Neural cell (in vitro differentiated cells): ENCODE measurements around the gene UBE4A.

Experiments
- EP300 ChIP-seq: fragments of 450-650 bp; conservative IDR thresholded peaks from 2 replicates; pipeline ENCODE4 v1.6.1; 2014; ENCODE audit warnings: antibody characterized with exemption, mild to moderate bottlenecking, moderate library complexity; ENCODE audit not compliant: poor library complexity, severe bottlenecking
- EZH2 ChIP-seq: fragments of 200-600, 300-800 bp; shearing (Covaris generic), sonication (generic); IDR thresholded peaks from 2 replicates; pipeline ENCODE4 v1.6.1; 2014; ENCODE audit warnings: antibody characterized with exemption, low read length, borderline replicate concordance, mild to moderate bottlenecking; ENCODE audit not compliant: insufficient read depth, poor library complexity, severe bottlenecking
- POLR2AphosphoS5 ChIP-seq: IDR thresholded peaks from 2 replicates; pipeline ENCODE4 v1.6.1; 2012
- RAD21 ChIP-seq: fragments of 450-650 bp; conservative IDR thresholded peaks from 2 replicates; pipeline ENCODE4 v1.6.1; 2014; ENCODE audit warnings: antibody characterized with exemption, mild to moderate bottlenecking, moderate library complexity
- SMC3 ChIP-seq: fragments of 450-650 bp; conservative IDR thresholded peaks from 2 replicates; pipeline ENCODE4 v1.6.1; 2014; ENCODE audit warnings: antibody characterized with exemption, mild to moderate bottlenecking, moderate library complexity; ENCODE audit not compliant: poor library complexity
- TAF1 ChIP-seq: IDR thresholded peaks from 2 replicates; pipeline ENCODE4 v1.6.1; 2012; ENCODE audit warnings: low read depth
- TF ChIP-seq, protein P1 (sequence below): fragments of 450-650 bp; IDR thresholded peaks from 2 replicates; pipeline ENCODE4 v1.5.1; 2014; ENCODE audit warnings: antibody characterized with exemption, mild to moderate bottlenecking, moderate library complexity; ENCODE audit not compliant: poor library complexity, severe bottlenecking

DNA sequence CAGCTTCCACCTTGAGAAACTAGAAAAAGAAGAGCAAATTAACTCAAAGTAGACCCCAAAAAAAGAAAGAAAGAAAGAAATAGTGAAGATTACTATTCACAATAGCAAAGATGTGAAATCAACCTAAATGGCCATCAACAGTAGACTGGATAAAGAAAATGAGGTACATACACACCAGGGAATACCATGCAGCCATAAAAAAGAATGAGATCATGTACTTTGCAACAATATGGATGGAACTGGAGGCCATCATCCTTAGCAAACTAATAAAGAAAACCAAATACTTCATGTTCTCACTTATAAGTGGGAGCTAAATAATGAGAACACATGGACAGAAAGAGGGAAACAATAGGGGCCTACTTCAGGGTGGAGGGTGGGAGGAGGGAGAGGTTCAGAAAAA is 30.7 kb upstream of the UBE4A start:
- no peak for TF ChIP-seq POLR2AphosphoS5
- no peak for TF ChIP-seq EP300
- TF ChIP-seq, protein P1, sequence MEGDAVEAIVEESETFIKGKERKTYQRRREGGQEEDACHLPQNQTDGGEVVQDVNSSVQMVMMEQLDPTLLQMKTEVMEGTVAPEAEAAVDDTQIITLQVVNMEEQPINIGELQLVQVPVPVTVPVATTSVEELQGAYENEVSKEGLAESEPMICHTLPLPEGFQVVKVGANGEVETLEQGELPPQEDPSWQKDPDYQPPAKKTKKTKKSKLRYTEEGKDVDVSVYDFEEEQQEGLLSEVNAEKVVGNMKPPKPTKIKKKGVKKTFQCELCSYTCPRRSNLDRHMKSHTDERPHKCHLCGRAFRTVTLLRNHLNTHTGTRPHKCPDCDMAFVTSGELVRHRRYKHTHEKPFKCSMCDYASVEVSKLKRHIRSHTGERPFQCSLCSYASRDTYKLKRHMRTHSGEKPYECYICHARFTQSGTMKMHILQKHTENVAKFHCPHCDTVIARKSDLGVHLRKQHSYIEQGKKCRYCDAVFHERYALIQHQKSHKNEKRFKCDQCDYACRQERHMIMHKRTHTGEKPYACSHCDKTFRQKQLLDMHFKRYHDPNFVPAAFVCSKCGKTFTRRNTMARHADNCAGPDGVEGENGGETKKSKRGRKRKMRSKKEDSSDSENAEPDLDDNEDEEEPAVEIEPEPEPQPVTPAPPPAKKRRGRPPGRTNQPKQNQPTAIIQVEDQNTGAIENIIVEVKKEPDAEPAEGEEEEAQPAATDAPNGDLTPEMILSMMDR, result no peak
- no peak for TF ChIP-seq TAF1
- no peak for TF ChIP-seq EZH2
- no peak for TF ChIP-seq SMC3
- no peak for TF ChIP-seq RAD21
